Stimulated activated naive B cell treated with anti-CD40 and anti-IgM and Interleukin-4, amounts not matched to agents 10 μg/mL and 1 μg/mL and 100 μg/mL, for 72 hours (primary cell): ENCODE data around the gene PTPN9.
"Not testable (repeated sequence)": the region's sequence is repeated elsewhere in the genome, so short reads cannot be mapped to it uniquely, and the experiment has no call there.

ENCODE experiments used
- ATAC-seq, 2 donors: fragments of 150-1000 bp; cut with Tn5 transposase; replicated peaks; 2 replicates each; pipeline ENCODE4 v1.10.0; 2021; ENCODE audit warnings: moderate library complexity in 1 of 2
- DNase-seq: peaks from one replicate; pipeline ENCODE4 v3.0.0; 2021
- H3K27ac Mint-ChIP-seq: one replicate; pipeline ENCODE4 v1.8.0; 2022; ENCODE audit warnings: mild to moderate bottlenecking, mixed read lengths
- H3K27me3 Mint-ChIP-seq, 2 donors: one replicate each; pipeline ENCODE4 v1.8.0; 2022; ENCODE audit warnings: mixed read lengths in 2 of 2
- H3K36me3 Mint-ChIP-seq, 2 donors: one replicate each; pipeline ENCODE4 v1.8.0; 2022; ENCODE audit warnings: mixed read lengths in 2 of 2, mild to moderate bottlenecking in 1 of 2
- H3K4me1 Mint-ChIP-seq, 2 donors: one replicate each; pipeline ENCODE4 v1.8.0; 2022; ENCODE audit warnings: mixed read lengths in 2 of 2, mild to moderate bottlenecking in 1 of 2
- H3K4me3 Mint-ChIP-seq, 2 donors: one replicate each; pipeline ENCODE4 v1.8.0; 2022; ENCODE audit warnings: mild to moderate bottlenecking in 2 of 2, mixed read lengths in 2 of 2, moderate library complexity in 1 of 2
- H3K9me3 Mint-ChIP-seq, 2 donors: one replicate each; pipeline ENCODE4 v1.8.0; 2022; ENCODE audit warnings: mixed read lengths in 2 of 2, mild to moderate bottlenecking in 1 of 2

PTPN9 gene

DNA sequence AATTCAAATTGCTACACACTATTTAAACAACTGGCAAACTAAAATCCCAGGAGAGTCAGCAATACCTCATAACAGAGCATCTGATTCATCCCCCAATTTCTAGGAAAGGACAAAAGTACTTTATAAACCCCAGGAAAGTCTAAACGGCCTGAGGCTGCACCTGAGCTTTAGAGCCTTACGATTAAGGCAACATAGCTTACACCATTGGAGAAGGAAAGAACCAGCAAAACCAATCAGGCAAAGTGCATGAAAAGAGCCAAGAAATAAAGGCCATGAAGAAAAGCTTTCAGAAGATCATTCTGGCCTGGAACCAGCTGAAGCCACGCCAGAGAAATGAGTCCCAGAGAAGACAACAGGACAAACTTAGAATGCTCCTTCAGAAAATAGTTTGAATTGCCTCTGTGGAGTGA, 48.1 kb downstream of the PTPN9 start:
- H3K36me3 Mint-ChIP-seq, result peaks cover 13 to 23% of the 10 kb centered on the region in 2 donors
- DNase-seq (no peak), ATAC-seq (no peak)
- no peaks in the 10 kb centered on the region for H3K27me3 Mint-ChIP-seq
- peaks cover 0 to 8% of the 10 kb centered on the region in 2 donors for H3K4me1 Mint-ChIP-seq
- no peaks in the 10 kb centered on the region for H3K9me3 Mint-ChIP-seq
- H3K27ac Mint-ChIP-seq, result no peak overlapping the region
- H3K4me3 Mint-ChIP-seq, result no peak overlapping the region

DNA sequence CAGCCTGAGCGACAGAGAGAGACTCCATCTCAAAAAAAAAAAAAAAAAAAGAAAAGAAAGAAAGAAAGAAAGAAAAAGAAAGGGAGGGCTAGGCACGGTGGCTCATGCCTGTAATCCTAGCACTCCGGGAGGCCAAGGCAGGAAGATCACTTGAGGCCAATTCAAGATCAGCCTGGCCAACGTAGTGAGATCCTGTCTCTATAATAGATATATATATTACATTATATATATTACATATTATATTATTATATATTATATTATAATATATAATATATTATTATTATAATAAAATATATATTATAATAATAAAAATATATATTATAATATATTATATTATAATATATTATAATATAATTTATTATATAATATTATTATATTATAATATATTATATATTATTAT, 48.9 kb downstream of the PTPN9 start:
- ATAC-seq (no peak), DNase-seq (no peak)
- Mint-ChIP-seq H3K4me3 (no peak overlapping the region), H3K9me3 (no peaks in the 10 kb centered on the region), H3K4me1 (peaks cover 0 to 8% of the 10 kb centered on the region in 2 donors), H3K27me3 (no peaks in the 10 kb centered on the region), H3K36me3 (peaks cover 13 to 24% of the 10 kb centered on the region in 2 donors), H3K27ac (no peak overlapping the region)

DNA sequence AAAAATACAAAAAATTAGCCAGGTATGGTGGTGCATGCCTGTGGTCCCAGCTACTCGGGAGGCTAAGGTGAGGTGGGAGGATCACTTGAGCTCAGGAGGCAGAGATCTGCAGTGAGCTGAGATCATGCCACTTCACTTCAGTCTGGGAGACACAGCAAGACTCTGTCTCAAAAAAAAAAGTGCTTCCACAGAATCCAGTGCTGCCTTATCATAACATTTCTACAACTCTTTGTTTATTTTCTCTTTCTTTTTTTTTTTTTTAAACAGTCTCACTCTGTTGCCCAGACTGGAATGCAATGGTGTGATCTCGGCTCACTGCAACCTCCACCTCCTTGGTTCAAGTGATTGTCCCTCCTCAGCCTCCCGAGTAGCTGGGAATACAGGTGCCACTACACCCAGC, 53.4 kb downstream of the PTPN9 start:
- H3K27ac Mint-ChIP-seq, H3K4me3 Mint-ChIP-seq, DNase-seq, H3K27me3 Mint-ChIP-seq, H3K9me3 Mint-ChIP-seq, ATAC-seq, H3K4me1 Mint-ChIP-seq: not testable (repeated sequence)
- H3K36me3 Mint-ChIP-seq, result peaks cover 27 to 39% of the 10 kb centered on the region in 2 donors

DNA sequence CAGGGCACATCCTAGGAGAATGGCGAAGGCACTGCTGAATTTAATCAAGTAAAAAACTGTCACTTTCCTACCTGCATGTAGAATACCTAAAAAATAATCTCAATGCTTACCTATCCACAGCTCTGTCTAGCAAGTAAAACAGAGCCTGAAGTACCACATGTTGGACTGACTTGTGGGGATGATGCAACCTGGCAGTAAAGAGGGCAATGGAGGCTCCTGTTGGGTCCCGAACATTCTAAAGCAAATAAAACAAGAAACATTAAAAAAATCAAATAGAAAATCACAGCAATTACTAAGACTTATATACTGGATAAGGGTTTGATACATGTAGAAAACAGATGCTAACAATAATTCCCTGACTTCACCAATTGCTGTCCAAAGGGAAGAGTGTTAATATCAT, 56.1 kb downstream of the PTPN9 start:
- no peak overlapping the region for H3K27ac Mint-ChIP-seq
- no peak for ATAC-seq
- no peaks in the 10 kb centered on the region for H3K27me3 Mint-ChIP-seq
- no peaks in the 10 kb centered on the region for H3K4me1 Mint-ChIP-seq
- no peak overlapping the region for H3K4me3 Mint-ChIP-seq
- DNase-seq, result no peak
- H3K36me3 Mint-ChIP-seq, result peaks cover 34 to 46% of the 10 kb centered on the region in 2 donors
- no peaks in the 10 kb centered on the region for H3K9me3 Mint-ChIP-seq

DNA sequence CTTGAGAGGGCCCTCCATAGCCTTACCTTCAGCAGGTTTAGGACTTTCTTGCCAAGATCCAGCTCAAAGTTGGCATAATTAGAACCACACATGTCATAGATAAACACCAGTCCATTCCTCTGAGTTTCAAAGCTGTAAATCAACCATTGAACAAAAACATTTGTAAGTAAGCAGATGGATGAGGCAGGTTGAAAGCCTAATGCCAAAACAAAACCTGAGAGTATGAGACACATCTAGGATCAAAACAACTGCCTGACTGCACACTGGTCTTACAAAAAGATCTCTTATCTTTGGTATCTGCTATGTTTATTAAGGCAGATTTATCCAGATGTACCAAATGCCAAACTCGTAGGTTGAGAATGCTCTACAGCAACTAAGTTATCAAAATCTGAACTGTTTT, 61.9 kb downstream of the PTPN9 start:
- Mint-ChIP-seq H3K4me3 (no peak overlapping the region), H3K36me3 (peaks cover 28 to 37% of the 10 kb centered on the region in 2 donors), H3K27ac (no peak overlapping the region), H3K9me3 (no peaks in the 10 kb centered on the region), H3K4me1 (no peaks in the 10 kb centered on the region), H3K27me3 (no peaks in the 10 kb centered on the region)
- DNase-seq (no peak), ATAC-seq (no peak)

DNA sequence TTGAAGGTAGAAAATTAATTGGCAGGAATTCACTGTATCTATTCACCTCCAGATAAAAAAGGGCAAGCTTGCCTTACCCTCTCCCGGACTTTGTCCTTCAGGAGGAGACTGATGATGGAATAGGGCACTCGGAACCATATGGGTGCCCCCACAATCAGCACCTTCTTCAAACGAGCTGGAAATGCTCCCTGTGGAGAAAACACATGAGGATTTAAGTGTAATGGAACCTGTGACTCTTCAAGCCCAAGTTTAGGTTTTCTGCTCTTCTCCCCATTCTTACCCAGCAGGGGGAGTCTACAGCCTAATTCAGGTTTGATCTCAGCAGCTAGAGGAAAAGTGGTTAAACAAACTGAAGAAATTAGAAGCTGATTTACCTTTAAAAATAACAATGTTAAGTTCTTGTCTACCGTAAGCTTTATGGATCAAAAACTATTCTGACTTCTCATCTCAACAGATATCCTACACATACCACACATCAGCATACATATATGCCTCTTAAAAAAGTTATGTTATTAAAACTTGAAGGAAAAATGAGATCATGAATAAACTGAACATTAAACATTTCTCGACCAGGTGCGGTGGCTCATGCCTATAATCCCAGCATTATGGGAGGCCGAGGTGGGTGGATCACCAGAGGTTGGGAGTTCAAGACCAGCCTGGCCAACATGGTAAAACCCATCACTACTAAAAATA, 70.1 kb downstream of the PTPN9 start:
- DNase-seq (no peak), ATAC-seq (no peak)
- Mint-ChIP-seq H3K27ac (no peak overlapping the region), H3K4me1 (no peaks in the 10 kb centered on the region), H3K36me3 (peaks cover 11 to 19% of the 10 kb centered on the region in 2 donors), H3K27me3 (no peaks in the 10 kb centered on the region), H3K4me3 (no peak overlapping the region), H3K9me3 (no peaks in the 10 kb centered on the region)

DNA sequence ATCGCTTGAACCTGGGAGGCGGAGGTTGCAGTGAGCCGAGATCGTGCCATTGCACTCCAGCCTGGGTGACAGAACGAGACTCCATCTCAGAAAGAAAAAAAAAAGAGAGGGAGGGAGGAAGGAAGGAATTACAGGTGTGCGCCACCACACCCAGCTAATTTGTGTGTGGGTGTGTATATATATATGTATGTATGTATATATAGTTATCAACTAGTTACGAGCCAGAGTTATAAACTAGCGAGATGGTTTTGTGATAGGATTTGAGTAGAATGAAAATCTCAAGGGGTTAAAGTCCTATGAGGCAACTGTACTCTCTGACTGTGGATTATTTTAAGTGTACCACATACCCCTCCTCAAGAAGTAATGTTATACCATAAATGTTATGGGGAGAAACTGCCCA, 76.8 kb downstream of the PTPN9 start:
- H3K36me3 Mint-ChIP-seq, result peaks cover 22 to 41% of the 10 kb centered on the region in 2 donors

DNA sequence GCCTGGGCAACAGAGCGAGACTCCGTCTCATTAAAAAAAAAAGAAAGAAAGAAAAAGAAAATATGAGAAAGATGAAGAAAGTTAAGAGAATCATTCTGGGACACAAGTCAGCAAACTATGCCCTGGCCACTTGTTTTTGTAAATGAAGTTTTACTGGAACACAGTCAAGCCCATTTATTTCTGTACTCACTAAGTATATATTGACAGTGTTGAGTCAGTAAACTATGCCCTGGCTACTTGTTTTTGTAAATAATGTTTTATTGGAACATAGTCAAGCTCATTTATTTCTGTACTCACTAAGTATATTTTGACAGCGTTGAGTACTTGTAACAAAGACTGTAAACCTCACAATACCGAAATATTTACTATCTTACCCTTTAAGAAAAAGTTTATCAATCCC, 85.4 kb downstream of the PTPN9 start:
- Mint-ChIP-seq H3K27me3 (no peaks in the 10 kb centered on the region), H3K36me3 (peaks cover 25 to 41% of the 10 kb centered on the region in 2 donors), H3K4me1 (no peaks in the 10 kb centered on the region), H3K4me3 (no peak overlapping the region), H3K9me3 (peaks cover 0 to 2% of the 10 kb centered on the region in 2 donors), H3K27ac (no peak overlapping the region)
- ATAC-seq (no peak), DNase-seq (no peak)

More for the DNA sequence above, 76.8 kb downstream of the PTPN9 start:
- ATAC-seq, result no peak
- Mint-ChIP-seq H3K27ac (no peak overlapping the region), H3K4me1 (no peaks in the 10 kb centered on the region), H3K27me3 (no peaks in the 10 kb centered on the region), H3K4me3 (no peak overlapping the region), H3K9me3 (no peaks in the 10 kb centered on the region)
- DNase-seq, result no peak

DNA sequence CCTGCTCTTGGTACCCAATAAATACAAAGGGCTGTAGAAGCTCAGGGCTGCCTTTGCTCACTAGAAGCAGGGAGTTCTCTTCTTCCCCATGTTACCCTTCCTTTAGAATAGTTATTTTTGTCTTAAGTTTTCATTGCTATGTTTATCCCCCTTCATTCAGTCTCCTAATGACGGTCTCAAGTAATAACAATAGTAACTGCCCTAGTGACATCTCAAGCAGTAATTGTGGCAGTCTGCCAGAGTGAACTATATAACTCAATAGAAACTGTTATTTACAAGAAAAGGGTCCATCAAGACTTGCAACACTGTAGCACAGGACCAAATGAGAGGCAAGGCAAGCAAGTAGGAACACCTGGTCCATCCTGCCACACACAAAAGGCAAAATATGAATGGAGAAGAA, 95.2 kb downstream of the PTPN9 start:
- H3K4me1 Mint-ChIP-seq, result no peaks in the 10 kb centered on the region
- H3K27me3 Mint-ChIP-seq, result no peaks in the 10 kb centered on the region
- H3K36me3 Mint-ChIP-seq, result peaks cover 15 to 36% of the 10 kb centered on the region in 2 donors
- no peak overlapping the region for H3K4me3 Mint-ChIP-seq
- no peak overlapping the region for H3K27ac Mint-ChIP-seq
- DNase-seq (no peak), ATAC-seq (no peak)
- peaks cover 0 to 2% of the 10 kb centered on the region in 2 donors for H3K9me3 Mint-ChIP-seq

DNA sequence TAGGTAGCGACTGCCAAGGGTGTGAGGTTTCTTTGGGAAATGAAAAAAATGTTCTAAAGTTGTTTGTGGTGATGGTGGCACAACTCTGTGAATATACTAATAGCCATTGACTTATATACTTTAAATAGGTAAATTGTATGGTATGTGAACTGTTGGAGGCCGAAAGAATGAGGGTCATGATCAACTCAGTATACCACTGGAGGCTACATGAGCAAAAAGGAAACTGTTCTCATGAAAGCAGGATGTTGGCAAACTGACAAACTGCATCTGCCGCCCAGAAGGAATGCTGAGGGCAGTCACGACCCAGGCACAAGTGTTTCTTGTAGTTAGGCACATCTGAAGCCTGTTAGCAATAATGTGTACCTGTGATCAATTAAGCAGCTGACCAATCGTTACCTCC, 95.6 kb downstream of the PTPN9 start:
- H3K4me1 Mint-ChIP-seq, DNase-seq, H3K9me3 Mint-ChIP-seq, H3K27me3 Mint-ChIP-seq, ATAC-seq, H3K27ac Mint-ChIP-seq, H3K4me3 Mint-ChIP-seq: not testable (repeated sequence)
- peaks cover 15 to 40% of the 10 kb centered on the region in 2 donors for H3K36me3 Mint-ChIP-seq

DNA sequence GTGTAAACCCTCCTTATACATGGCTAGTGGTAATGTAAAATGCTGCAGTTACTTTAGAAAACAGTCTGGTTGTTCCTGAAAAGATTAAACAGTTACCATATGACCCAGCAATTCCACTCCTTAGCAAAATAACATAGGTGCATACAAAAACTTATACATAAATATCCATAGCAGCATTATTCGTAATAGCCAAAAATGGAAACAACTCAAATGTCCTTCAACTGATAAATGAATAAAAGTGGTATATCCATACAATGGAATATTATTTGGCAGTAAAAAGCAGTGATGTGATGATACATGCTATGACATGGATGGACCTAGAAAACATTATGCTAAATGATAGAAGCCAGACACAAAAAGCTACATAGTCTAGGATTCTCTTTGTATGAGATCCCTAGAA, 96.0 kb downstream of the PTPN9 start:
- Mint-ChIP-seq H3K27ac (no peak overlapping the region), H3K4me1 (no peaks in the 10 kb centered on the region)

DNA sequence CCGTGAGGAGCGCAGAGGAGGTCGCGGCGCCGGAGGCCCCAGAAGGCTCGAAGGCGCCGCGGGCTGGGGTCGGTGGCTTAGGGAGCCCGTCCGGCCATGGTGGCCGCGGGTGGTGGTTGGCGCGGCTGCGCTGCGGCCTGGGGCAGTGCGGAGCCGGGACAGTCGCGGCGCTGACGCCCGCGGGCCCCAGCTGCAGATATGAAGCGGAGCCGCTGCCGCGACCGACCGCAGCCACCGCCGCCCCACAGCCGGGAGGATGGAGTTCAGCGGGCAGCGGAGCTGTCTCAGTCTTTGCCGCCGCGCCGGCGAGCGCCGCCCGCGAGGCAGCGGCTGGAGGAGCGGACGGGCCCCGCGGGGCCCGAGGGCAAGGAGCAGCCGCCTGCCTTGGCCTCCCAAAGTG, 98.7 kb downstream of the PTPN9 start:
- DNase-seq, H3K4me3 Mint-ChIP-seq, ATAC-seq, H3K27ac Mint-ChIP-seq, H3K27me3 Mint-ChIP-seq, H3K4me1 Mint-ChIP-seq, H3K9me3 Mint-ChIP-seq: not testable (repeated sequence)
- peaks cover 16 to 43% of the 10 kb centered on the region in 2 donors for H3K36me3 Mint-ChIP-seq

More for the DNA sequence above, 96.0 kb downstream of the PTPN9 start:
- ATAC-seq (no peak), DNase-seq (no peak)
- Mint-ChIP-seq H3K36me3 (peaks cover 18 to 44% of the 10 kb centered on the region in 2 donors), H3K9me3 (peaks cover 0 to 2% of the 10 kb centered on the region in 2 donors), H3K27me3 (no peaks in the 10 kb centered on the region), H3K4me3 (no peak overlapping the region)

DNA sequence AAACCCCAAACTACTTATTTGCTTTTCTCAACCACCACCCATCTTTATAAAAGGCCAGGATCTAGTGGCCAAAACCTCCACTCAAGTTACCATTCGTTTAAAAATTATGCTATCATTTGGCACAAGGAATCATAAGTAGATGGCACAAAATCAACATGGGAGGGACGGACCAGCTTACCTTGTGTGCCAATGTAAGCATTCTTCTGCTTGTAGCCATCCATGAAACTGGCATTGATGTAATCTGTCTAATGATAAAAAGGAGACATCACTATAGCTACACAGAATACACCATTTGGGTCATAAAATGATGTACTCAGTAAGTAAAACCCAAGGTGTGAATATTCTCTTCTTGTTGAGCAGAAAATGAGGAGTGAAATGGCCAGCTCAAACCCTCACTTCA, 99.4 kb downstream of the PTPN9 start:
- H3K4me1 Mint-ChIP-seq, result no peaks in the 10 kb centered on the region
- peaks cover 21 to 42% of the 10 kb centered on the region in 2 donors for H3K36me3 Mint-ChIP-seq
- no peak overlapping the region for H3K27ac Mint-ChIP-seq

DNA sequence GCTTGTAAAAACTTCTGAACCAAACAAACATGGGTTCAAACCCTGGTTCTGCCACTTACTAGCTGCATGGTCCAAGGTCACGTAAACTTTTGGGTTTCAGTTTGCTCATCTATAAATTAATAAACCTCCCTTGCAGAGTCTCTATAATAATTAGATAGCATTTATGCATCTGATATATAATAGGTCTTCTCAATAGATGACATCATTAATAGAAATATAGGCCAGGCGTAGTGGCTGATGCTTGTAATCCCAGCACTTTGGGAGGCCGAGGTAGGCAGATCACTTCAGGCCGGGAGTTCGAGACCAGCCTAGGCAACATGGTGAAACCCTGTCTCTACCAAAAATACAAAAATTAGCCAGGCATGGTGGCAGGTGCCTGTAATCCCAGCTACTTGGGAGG, 102.0 kb downstream of the PTPN9 start:
- peaks cover 28 to 36% of the 10 kb centered on the region in 2 donors for H3K36me3 Mint-ChIP-seq
- not testable (repeated sequence) for ATAC-seq, H3K27me3 Mint-ChIP-seq, H3K27ac Mint-ChIP-seq, H3K9me3 Mint-ChIP-seq, H3K4me3 Mint-ChIP-seq, DNase-seq, H3K4me1 Mint-ChIP-seq

More for the DNA sequence above, 99.4 kb downstream of the PTPN9 start:
- H3K9me3 Mint-ChIP-seq, result peaks cover 0 to 2% of the 10 kb centered on the region in 2 donors
- no peak overlapping the region for H3K4me3 Mint-ChIP-seq
- ATAC-seq (no peak), DNase-seq (no peak)
- no peaks in the 10 kb centered on the region for H3K27me3 Mint-ChIP-seq

DNA sequence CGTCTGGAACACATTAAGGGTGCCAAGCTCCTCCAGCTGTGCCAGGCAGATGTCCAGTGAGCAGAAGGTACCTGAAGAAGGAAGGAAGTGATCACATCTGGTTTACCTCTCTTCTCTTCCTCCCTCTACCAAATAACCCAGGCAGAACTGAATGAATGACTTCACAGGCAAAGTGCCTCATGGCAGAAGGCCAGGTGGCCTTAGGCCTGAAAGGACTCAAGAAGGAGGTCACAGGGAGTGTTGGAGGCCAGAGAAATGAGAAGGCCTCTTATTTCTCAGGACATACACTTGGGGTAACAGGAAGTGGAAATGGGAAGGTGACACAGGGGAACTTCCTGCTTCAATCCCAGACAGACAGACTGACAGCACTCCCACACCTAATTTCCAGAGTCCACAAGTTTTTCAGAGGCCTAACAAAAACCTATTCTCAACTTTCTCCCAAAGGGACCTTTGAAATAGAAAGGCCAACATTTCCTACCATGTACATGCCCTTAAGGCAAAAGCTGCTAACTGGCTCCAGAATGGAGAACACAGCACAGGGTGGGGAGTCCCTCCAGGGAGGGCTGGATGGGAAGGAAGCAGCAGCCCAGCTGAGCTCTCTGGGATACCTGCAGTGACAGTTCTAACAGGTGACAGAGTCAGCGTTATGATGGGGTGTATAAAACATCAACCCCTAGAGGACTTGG, 110.1 kb downstream of the PTPN9 start:
- no peak overlapping the region for H3K27ac Mint-ChIP-seq
- H3K4me1 Mint-ChIP-seq, result peaks cover 4 to 6% of the 10 kb centered on the region in 2 donors
- no peak overlapping the region for H3K4me3 Mint-ChIP-seq
- H3K27me3 Mint-ChIP-seq, result no peaks in the 10 kb centered on the region
- H3K9me3 Mint-ChIP-seq, result no peaks in the 10 kb centered on the region
- H3K36me3 Mint-ChIP-seq, result peaks cover 36 to 58% of the 10 kb centered on the region in 2 donors
- DNase-seq, result no peak
- no peak for ATAC-seq
